ENCODE results near the gene GNAQ.

GRCh38 chr9:78035383-78035993 is 3.9 kb upstream of the GNAQ start:
- TF ChIP-seq CTCF (IDR thresholded peaks at IDR 0.05; ENCODE audit: low read depth, low read length): peak; percentile 68
- TF ChIP-seq MAX (IDR thresholded peaks at IDR 0.05; ENCODE audit: low read depth, low read length): no peak
- 0 out of 2 replicates have a peak, but pooled peaks have one; percentile 35 for TF ChIP-seq MYC (IDR thresholded peaks at IDR 0.05; ENCODE audit: low read depth, low read length)
